Measurements from ENCODE around the gene STYXL1.
"Not testable (repeated sequence)": the region's sequence is repeated elsewhere in the genome, so short reads cannot be mapped to it uniquely, and the experiment has no call there.

- TF ChIP-seq ZBTB33 (IDR thresholded peaks at IDR 0.05); CTCF (IDR thresholded peaks at IDR 0.05; ENCODE audit: low read depth, low read length, missing input control); TAF1 (conservative IDR thresholded peaks at IDR 0.05); REST (IDR thresholded peaks at IDR 0.05); MAX (IDR thresholded peaks at IDR 0.05); ATF3 (IDR thresholded peaks at IDR 0.05); GABPA (IDR thresholded peaks at IDR 0.05 in 1 of 2, conservative IDR thresholded peaks at IDR 0.05 in 1 of 2); SP1 (IDR thresholded peaks at IDR 0.05); RAD21 (IDR thresholded peaks at IDR 0.05); JUND (IDR thresholded peaks at IDR 0.05); HNF4A (conservative IDR thresholded peaks at IDR 0.05); EGR1 (IDR thresholded peaks at IDR 0.05; ENCODE audit: low read depth in 2 of 2); YY1 (IDR thresholded peaks at IDR 0.05); FOXA1 (IDR thresholded peaks at IDR 0.05): not testable (repeated sequence)
Measured at GRCh38 chr7:76093531-76093930, 45.7 kb upstream of the STYXL1 start.

Data from liver (tissue), 3 donors.